ENCODE results near the gene PHACTR4.
A peak's percentile ranks its signal among the peaks of the same experiment; 100 is the strongest.

PHACTR4 gene

GRCh38 chr1:28450561-28450960, 81.0 kb downstream of the PHACTR4 start:
- H3K4me2 ChIP-seq (ENCODE audit: low read length, poor library complexity, severe bottlenecking), result no peak overlapping the region
- no peak overlapping the region for H2BK5ac ChIP-seq (ENCODE audit: low read depth, low read length, poor library complexity, severe bottlenecking)
- H3K27ac ChIP-seq (ENCODE audit: low read length, poor library complexity, severe bottlenecking), result no peak overlapping the region
- no peak overlapping the region for H3K23ac ChIP-seq (ENCODE audit: low read length in 2 of 2)
- WGBS, result 72% methylated on average over 4 of the region's 5 CpGs
- H3K4me3 ChIP-seq (ENCODE audit: insufficient read depth in 1 of 2, low read depth in 1 of 2, low read length in 2 of 2), result no peak overlapping the region
- H3K18ac ChIP-seq (ENCODE audit: low read depth in 1 of 2, low read length in 2 of 2), result no peak overlapping the region
- no peak overlapping the region for H3K4ac ChIP-seq (ENCODE audit: low read depth in 1 of 2, low read length in 2 of 2)
- no peak overlapping the region for H4K91ac ChIP-seq (ENCODE audit: low read length)
- no peak overlapping the region for H2BK15ac ChIP-seq (ENCODE audit: low read depth, poor library complexity, severe bottlenecking)
- no peak overlapping the region for H2AFZ ChIP-seq (ENCODE audit: low read depth, low read length)
- no peak overlapping the region for H3K9ac ChIP-seq (ENCODE audit: low read length)
- peaks cover 0 to 6% of the 10 kb centered on the region in 2 experiments for H3K36me3 ChIP-seq (ENCODE audit: control insufficient read depth in 1 of 2, insufficient read depth in 2 of 2, low read depth in 1 of 2, low read length in 2 of 2)
- H2BK12ac ChIP-seq (ENCODE audit: low read length in 2 of 2), result no peak overlapping the region
- no peak overlapping the region for H4K8ac ChIP-seq (ENCODE audit: low read length)
- peaks cover 3% of the 10 kb centered on the region for H3K4me1 ChIP-seq (ENCODE audit: control insufficient read depth, insufficient read depth, low read depth, low read length)
- H3K27me3 ChIP-seq (ENCODE audit: control insufficient read depth in 1 of 2, insufficient read depth in 1 of 2, low read length in 2 of 2), result no peaks in the 10 kb centered on the region
- no peak overlapping the region for H3K14ac ChIP-seq (ENCODE audit: low read length in 2 of 2)
- no peaks in the 10 kb centered on the region for H3K9me3 ChIP-seq (ENCODE audit: control insufficient read depth, low read length)
- H3K79me1 ChIP-seq (replicated peaks; ENCODE audit: low read length, poor library complexity, severe bottlenecking), result peaks cover 23% of the 10 kb centered on the region
- H2AK5ac ChIP-seq (ENCODE audit: low read length, severe bottlenecking), result no peak overlapping the region
- H2BK120ac ChIP-seq (ENCODE audit: low read depth, low read length), result no peak overlapping the region
- DNase-seq, result no peak

- Histone ChIP-seq H2AFZ (ENCODE audit: low read depth, low read length) (no peak overlapping the region), H3K27me3 (ENCODE audit: control insufficient read depth in 1 of 2, insufficient read depth in 1 of 2, low read length in 2 of 2) (no peaks in the 10 kb centered on the region), H2BK15ac (ENCODE audit: low read depth, poor library complexity, severe bottlenecking) (no peak overlapping the region), H3K14ac (ENCODE audit: low read length in 2 of 2) (no peak overlapping the region), H2BK5ac (ENCODE audit: low read depth, low read length, poor library complexity, severe bottlenecking) (no peak overlapping the region), H3K18ac (ENCODE audit: low read depth in 1 of 2, low read length in 2 of 2) (no peak overlapping the region), H3K9me3 (ENCODE audit: control insufficient read depth, low read length) (no peaks in the 10 kb centered on the region), H2AK5ac (ENCODE audit: low read length, severe bottlenecking) (no peak overlapping the region), H2BK120ac (ENCODE audit: low read depth, low read length) (no peak overlapping the region), H3K36me3 (ENCODE audit: control insufficient read depth in 1 of 2, insufficient read depth in 2 of 2, low read depth in 1 of 2, low read length in 2 of 2) (peaks cover 0 to 6% of the 10 kb centered on the region in 2 experiments), H3K79me1 (replicated peaks; ENCODE audit: low read length, poor library complexity, severe bottlenecking) (peaks cover 25% of the 10 kb centered on the region), H3K4me3 (ENCODE audit: insufficient read depth in 1 of 2, low read depth in 1 of 2, low read length in 2 of 2) (no peak overlapping the region), H3K4me1 (ENCODE audit: control insufficient read depth, insufficient read depth, low read depth, low read length) (peaks cover 3% of the 10 kb centered on the region), H3K4me2 (ENCODE audit: low read length, poor library complexity, severe bottlenecking) (no peak overlapping the region), H3K23ac (ENCODE audit: low read length in 2 of 2) (no peak overlapping the region), H4K91ac (ENCODE audit: low read length) (no peak overlapping the region), H3K9ac (ENCODE audit: low read length) (no peak overlapping the region), H4K8ac (ENCODE audit: low read length) (no peak overlapping the region), H3K4ac (ENCODE audit: low read depth in 1 of 2, low read length in 2 of 2) (no peak overlapping the region), H3K27ac (ENCODE audit: low read length, poor library complexity, severe bottlenecking) (no peak overlapping the region), H2BK12ac (ENCODE audit: low read length in 2 of 2) (no peak overlapping the region)
- 98% methylated on average over 4 of the region's 5 CpGs for WGBS
- DNase-seq, result no peak
These were observed 81.5 kb downstream of the PHACTR4 start for GRCh38 chr1:28451011-28451410.

- DNase-seq, result peak; percentile 80
- no peak overlapping the region for H3K23ac ChIP-seq (ENCODE audit: low read length in 2 of 2)
- H2BK120ac ChIP-seq (ENCODE audit: low read depth, low read length), result no peak overlapping the region
- H3K27me3 ChIP-seq (ENCODE audit: control insufficient read depth in 1 of 2, insufficient read depth in 1 of 2, low read length in 2 of 2), result no peaks in the 10 kb centered on the region
- H4K91ac ChIP-seq (ENCODE audit: low read length), result no peak overlapping the region
- no peak overlapping the region for H2BK12ac ChIP-seq (ENCODE audit: low read length in 2 of 2)
- no peak overlapping the region for H3K14ac ChIP-seq (ENCODE audit: low read length in 2 of 2)
- no peak overlapping the region for H2AFZ ChIP-seq (ENCODE audit: low read depth, low read length)
- H3K4me3 ChIP-seq (ENCODE audit: insufficient read depth in 1 of 2, low read depth in 1 of 2, low read length in 2 of 2), result no peak overlapping the region
- no peak overlapping the region for H2AK5ac ChIP-seq (ENCODE audit: low read length, severe bottlenecking)
- no peak overlapping the region for H3K4ac ChIP-seq (ENCODE audit: low read depth in 1 of 2, low read length in 2 of 2)
- H3K18ac ChIP-seq (ENCODE audit: low read depth in 1 of 2, low read length in 2 of 2), result no peak overlapping the region
- H3K79me1 ChIP-seq (replicated peaks; ENCODE audit: low read length, poor library complexity, severe bottlenecking), result peaks cover 33% of the 10 kb centered on the region
- H3K9ac ChIP-seq (ENCODE audit: low read length), result peak overlapping the region; percentile 46
- peaks cover 0 to 6% of the 10 kb centered on the region in 2 experiments for H3K36me3 ChIP-seq (ENCODE audit: control insufficient read depth in 1 of 2, insufficient read depth in 2 of 2, low read depth in 1 of 2, low read length in 2 of 2)
- H3K9me3 ChIP-seq (ENCODE audit: control insufficient read depth, low read length), result no peaks in the 10 kb centered on the region
- no peak overlapping the region for H3K4me2 ChIP-seq (ENCODE audit: low read length, poor library complexity, severe bottlenecking)
- WGBS, result 33% methylated on average over 5 of the region's 5 CpGs
- H4K8ac ChIP-seq (ENCODE audit: low read length), result peak overlapping the region; percentile 59
- H3K4me1 ChIP-seq (ENCODE audit: control insufficient read depth, insufficient read depth, low read depth, low read length), result peaks cover 5% of the 10 kb centered on the region
- H2BK5ac ChIP-seq (ENCODE audit: low read depth, low read length, poor library complexity, severe bottlenecking), result no peak overlapping the region
- no peak overlapping the region for H2BK15ac ChIP-seq (ENCODE audit: low read depth, poor library complexity, severe bottlenecking)
- H3K27ac ChIP-seq (ENCODE audit: low read length, poor library complexity, severe bottlenecking), result no peak overlapping the region
These were observed 86.5 kb downstream of the PHACTR4 start for GRCh38 chr1:28456078-28456477.

GRCh38 chr1:28457678-28458077, 88.1 kb downstream of the PHACTR4 start:
- H3K4me1 ChIP-seq (ENCODE audit: control insufficient read depth, insufficient read depth, low read depth, low read length), result peaks cover 5% of the 10 kb centered on the region
- WGBS, result no CpG with 5 or more reads among the region's 1 CpG

More at GRCh38 chr1:28457678-28458077, 88.1 kb downstream of the PHACTR4 start:
- Histone ChIP-seq H2BK12ac (ENCODE audit: low read length in 2 of 2) (no peak overlapping the region), H2BK5ac (ENCODE audit: low read depth, low read length, poor library complexity, severe bottlenecking) (no peak overlapping the region), H3K27ac (ENCODE audit: low read length, poor library complexity, severe bottlenecking) (no peak overlapping the region), H3K9me3 (ENCODE audit: control insufficient read depth, low read length) (no peaks in the 10 kb centered on the region), H3K23ac (ENCODE audit: low read length in 2 of 2) (no peak overlapping the region), H3K36me3 (ENCODE audit: control insufficient read depth in 1 of 2, insufficient read depth in 2 of 2, low read depth in 1 of 2, low read length in 2 of 2) (peaks cover 5 to 6% of the 10 kb centered on the region in 2 experiments), H3K9ac (ENCODE audit: low read length) (no peak overlapping the region), H2AFZ (ENCODE audit: low read depth, low read length) (no peak overlapping the region), H3K4me2 (ENCODE audit: low read length, poor library complexity, severe bottlenecking) (no peak overlapping the region), H3K14ac (ENCODE audit: low read length in 2 of 2) (no peak overlapping the region), H2AK5ac (ENCODE audit: low read length, severe bottlenecking) (no peak overlapping the region), H4K91ac (ENCODE audit: low read length) (no peak overlapping the region), H2BK15ac (ENCODE audit: low read depth, poor library complexity, severe bottlenecking) (no peak overlapping the region), H3K4ac (ENCODE audit: low read depth in 1 of 2, low read length in 2 of 2) (no peak overlapping the region), H3K18ac (ENCODE audit: low read depth in 1 of 2, low read length in 2 of 2) (no peak overlapping the region), H4K8ac (ENCODE audit: low read length) (no peak overlapping the region), H3K27me3 (ENCODE audit: control insufficient read depth in 1 of 2, insufficient read depth in 1 of 2, low read length in 2 of 2) (no peaks in the 10 kb centered on the region), H3K79me1 (replicated peaks; ENCODE audit: low read length, poor library complexity, severe bottlenecking) (peaks cover 27% of the 10 kb centered on the region), H2BK120ac (ENCODE audit: low read depth, low read length) (no peak overlapping the region), H3K4me3 (ENCODE audit: insufficient read depth in 1 of 2, low read depth in 1 of 2, low read length in 2 of 2) (no peak overlapping the region)
- no peak for DNase-seq

Measured in mesenchymal stem cell (in vitro differentiated cells and primary cell).